Activated CD4-positive, alpha-beta T cell treated with anti-CD3 and anti-CD28 coated beads, Interleukin-2, amount 50 U/mL, for 1 hour (primary cell): Measurements from ENCODE around the gene FNDC11.

Experiments
- DNase-seq: peaks from one replicate; pipeline ENCODE4 v3.0.0-alpha.2; 2020

Gene FNDC11

GRCh38 chr20:63582382-63583063 lies 28.6 kb downstream of the FNDC11 start:
- DNase-seq, result no peak

GRCh38 chr20:63585616-63586565 lies 31.9 kb downstream of the FNDC11 start:
- no peak for DNase-seq

GRCh38 chr20:63586797-63587196 lies 32.8 kb downstream of the FNDC11 start:
- no peak for DNase-seq

DNA sequence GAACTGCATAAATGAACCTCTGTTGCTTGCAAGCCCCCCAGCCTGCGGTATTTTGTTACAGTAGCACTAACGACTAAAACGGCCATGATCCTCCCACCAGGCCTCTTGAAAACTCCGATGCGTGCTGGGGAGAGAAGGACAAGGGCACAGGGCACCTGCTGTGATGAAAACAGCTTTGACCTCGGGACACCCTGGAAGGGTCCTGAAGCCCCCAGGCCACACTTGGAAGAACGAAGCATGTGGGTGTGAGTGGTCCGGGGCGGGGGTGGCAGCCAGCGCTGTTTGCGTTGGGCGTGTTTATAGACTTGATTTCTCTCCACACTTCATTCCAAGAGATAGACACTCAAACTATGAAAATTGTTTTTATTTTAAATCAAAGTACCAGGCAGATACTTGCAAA lies 33.3 kb downstream of the FNDC11 start:
- DNase-seq, result no peak

DNA sequence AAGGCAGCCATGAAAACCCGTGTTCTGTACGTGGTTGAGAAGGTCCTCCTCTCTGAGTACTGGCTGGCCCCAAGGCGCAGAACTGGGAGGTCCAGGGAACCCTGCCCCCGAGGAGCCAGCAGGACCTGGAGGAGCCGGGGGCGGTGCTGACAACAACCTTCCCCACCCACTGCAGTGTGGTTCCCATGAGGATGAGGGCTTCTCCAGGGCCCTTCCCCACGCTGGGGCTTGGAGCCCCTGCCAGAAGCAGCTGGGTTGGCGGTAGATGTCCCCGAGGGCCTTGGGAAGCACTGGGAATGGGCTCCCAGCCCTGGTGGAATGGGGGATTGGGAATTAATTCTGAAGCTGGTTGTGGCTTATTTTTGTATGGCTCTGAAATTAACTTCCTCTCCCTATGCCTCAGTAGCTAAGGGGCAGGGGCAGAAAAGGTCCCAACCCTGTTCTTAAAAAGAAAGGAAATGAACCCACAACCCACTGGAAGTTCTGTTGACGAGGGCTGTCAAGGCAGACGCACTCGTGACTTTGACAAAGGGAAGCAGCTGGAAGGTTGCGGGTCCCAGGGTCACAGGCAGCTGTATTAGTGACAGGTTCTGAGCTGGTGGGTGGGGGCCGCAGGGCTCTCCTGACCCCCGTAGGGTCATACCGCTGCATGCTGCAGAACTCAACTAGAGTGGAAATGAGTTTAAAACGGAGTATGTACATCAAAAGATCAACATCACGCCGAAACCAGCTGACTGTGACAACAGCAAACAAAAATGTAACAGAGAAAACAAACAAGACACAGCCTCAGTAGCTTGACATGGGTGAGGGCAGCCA lies 34.0 kb downstream of the FNDC11 start:
- DNase-seq, result no peak

- no peak for DNase-seq
These were observed 34.7 kb downstream of the FNDC11 start for GRCh38 chr20:63588641-63589041.

DNA sequence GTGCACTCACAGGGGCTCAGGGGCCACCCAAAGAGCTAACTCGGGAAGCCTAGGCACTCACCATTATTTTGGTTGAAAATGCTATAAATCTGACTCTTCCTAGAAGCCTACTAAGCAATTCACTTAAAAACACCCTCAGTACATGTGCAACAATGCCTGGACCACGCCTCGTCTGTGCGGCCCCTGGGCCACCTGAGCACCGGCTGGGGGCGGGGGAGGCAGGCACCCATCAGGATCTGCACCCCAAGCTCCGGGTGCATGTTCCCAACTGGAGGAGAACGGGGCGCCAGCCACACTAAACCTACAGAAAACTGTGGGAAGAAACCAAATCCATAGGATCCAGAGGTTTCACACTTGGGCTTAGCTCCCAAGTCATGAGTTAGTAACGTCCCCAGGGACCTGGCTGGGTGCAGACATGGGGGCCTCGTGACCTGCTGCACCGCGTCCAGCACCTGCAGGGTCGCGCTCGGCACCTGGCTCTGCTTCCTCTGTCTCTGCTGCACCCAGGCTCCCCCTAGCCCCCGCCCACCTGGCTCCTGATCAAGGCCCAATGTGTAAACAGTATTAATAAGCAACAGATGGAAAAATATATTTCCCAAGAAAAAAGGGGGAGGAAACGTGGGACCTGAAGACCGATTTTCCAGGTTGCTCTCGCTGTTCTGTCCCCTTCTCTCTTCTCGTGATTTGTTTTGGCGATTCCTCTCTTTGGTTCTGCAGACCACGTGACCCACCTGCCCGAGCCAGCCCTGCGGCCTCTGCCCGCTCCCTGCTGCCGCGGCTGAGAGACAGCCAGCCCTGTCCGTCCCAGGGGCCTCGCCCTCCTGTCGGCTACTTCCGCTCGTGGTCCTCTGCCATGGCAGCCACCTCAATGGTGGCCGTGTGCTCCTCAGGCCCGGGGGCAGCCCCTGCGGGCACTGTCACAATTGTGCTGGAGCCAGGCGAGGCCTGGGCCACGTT lies 35.6 kb downstream of the FNDC11 start:
- DNase-seq, result no peak

GRCh38 chr20:63590218-63591146 lies 36.5 kb downstream of the FNDC11 start:
- DNase-seq, result no peak

GRCh38 chr20:63591147-63591533 lies 37.2 kb downstream of the FNDC11 start:
- DNase-seq, result no peak

- no peak for DNase-seq
These were observed 37.9 kb downstream of the FNDC11 start for GRCh38 chr20:63591786-63592355.

DNA sequence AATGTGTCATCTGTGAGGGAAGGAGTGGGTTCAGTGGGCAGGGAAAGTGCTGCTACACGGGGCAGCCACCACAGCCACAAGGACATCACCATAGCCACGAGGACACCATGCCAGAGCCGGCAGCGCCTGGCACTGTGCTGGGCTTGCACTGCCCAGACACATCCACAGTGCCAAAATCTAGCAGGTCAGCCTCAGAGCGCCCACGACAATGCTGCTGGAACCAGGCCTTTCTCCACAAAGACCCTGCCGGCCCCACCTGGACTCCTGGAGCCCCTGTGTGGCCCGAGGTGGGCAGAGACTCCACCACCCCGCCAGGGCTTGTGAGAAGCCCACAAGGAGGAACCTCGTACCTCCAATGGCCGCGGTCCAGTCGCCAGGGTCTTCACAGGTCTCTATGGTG lies 38.7 kb downstream of the FNDC11 start:
- no peak for DNase-seq

DNA sequence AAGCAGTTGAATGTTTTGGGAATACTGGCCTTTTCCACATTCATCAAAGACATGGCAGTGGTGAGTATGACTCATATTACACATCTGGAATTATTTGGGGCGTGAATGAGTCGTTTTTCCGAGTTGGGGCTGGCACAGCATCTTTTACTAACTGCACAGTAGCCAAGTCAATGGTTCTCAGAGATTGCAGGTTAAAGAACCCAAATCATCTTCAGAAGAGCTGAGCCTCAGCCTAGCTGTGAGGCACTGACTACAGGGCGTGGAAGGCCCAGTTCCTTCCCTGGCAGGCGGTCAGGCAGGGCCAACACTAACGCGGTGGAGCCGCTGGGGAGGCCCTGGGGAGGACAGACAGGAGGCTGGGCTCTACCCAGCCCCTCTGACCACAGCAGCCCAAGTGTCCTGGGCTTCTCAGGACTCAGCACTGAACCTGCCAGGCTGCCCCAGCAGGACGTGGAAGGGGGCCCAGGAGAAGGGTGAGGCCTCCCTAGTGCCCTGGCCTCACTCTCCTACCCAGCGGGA lies 40.1 kb downstream of the FNDC11 start:
- DNase-seq, result no peak

DNA sequence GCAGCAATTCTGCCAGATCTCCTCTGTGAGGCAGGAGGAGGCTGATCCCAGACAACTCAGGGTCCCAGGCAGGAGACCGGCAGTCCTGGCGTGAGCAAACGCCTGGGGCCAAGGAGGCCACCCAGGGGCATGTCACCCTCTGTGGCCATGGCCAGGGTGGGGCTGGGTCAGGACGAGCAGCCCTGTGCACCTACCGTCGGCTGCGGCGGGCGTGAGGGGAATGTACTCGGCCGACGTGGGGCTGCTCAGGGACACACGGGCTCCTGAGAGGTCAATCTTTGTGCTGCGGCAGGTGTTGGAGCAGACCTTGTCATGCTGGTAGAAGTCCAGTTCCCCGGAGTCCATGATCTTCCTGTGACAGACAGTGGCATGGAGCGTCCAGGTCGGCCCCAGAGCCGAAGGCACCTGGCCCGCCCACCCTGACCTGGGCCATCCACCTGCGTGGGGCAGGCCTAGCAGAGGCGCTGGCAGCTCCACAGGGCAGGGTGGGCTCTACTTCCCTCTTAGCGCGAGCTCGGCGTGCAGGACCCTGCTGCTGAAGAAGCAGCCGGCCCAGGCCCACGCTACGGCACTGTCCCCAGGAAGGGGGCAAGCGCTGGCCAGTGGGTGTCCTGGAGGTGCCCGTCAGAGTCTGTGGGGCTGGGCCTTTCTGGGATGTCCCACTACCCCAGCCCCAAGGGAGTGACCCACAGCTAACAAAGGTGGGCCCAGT lies 41.6 kb downstream of the FNDC11 start:
- no peak for DNase-seq

DNA sequence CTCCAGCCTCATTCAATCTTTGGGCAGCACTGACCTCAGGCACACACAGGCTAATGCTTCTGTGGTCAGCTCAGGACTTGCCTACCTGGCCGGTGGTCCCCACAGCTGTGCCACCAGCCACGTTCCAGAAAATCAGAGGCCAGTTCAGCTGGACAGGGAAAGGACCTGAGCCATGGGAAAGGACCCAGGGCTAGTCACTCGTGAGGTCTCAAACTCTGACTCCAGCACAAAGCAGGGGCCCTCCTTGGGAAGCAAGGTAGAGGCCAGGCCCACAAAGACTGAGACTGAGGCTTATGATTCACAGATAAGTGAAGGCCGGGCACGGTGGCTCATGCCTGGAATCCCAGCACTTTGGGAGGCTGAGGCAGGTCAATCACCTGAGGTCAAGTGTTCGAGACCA lies 42.5 kb downstream of the FNDC11 start:
- DNase-seq, result no peak

- DNase-seq, result no peak
These were observed 43.9 kb downstream of the FNDC11 start for GRCh38 chr20:63597651-63598478.

DNA sequence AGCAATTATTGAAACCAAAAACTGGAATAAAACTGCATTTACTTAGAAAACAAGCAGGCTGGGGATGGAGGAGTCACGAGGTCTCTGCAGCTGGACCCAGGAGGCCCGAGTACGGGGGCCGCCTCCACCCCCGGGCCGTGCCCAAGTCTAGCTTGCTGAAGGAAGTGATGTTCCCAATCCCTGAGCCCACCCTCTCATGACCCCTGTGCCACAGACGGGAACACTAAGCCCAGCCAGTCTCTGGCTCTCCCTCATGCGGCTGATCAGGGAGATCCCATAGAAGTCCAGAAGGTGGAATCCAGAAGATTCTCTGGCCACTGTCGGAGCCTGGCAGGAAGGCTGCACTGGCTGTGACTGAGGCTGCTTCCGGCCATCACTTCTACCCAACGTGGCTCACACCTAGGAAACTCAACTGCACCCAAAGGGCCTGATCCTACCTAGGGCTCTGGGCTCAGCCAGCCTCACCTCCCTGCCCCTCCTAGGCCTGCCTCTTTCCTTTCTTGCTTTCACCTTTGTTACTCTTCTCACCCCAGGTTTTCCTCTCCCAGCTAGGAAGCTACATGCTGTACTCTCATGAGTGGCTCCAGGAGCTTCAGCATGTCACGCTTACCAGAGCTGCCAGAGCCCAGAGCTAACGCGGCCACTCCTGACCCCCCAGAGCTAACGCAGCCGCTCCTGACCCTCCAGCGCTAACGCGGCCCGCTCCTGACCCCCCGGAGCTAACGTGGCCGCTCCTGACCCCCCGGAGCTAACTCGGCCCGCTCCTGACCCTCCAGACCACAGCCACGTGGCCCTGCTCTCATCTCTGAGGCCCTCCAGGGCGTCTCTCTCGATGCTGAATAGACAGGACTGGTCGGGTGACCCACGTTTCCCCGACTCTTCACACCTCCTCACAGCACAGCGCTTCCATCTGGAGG lies 44.8 kb downstream of the FNDC11 start:
- no peak for DNase-seq

GRCh38 chr20:63599396-63600050 lies 45.6 kb downstream of the FNDC11 start:
- no peak for DNase-seq
